GM12873 (cell line): ENCODE data around the gene RAB3GAP2.

Experiments
- TF ChIP-seq, protein P1 (sequence below): IDR thresholded peaks from 2 replicates; pipeline ENCODE4 v1.5.1; 2012; ENCODE audit warnings: low read depth, mild to moderate bottlenecking, moderate library complexity, low read length, control low read depth; ENCODE audit not compliant: insufficient read depth; ENCODE audit errors: missing control alignments

RAB3GAP2 gene

DNA sequence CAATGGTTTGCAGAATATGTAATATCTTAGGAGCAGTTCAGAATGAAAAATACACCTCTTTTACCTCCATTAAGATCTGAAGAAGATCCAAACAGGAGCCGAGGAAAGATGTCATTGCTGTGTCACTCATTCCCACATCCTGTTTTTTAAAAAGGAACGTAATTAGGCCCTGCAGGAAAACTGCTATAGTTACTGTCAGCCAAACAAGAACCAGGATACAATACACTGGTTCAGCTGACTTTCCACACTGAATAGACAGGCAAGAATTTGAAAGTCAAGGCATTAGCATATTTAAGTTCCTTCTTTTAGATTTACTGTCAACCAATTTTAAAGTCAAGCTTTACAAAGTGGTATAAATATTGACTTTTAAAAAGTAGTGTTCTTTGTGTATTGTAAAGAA is 114.5 kb downstream of the RAB3GAP2 start:
- TF ChIP-seq, protein P1, sequence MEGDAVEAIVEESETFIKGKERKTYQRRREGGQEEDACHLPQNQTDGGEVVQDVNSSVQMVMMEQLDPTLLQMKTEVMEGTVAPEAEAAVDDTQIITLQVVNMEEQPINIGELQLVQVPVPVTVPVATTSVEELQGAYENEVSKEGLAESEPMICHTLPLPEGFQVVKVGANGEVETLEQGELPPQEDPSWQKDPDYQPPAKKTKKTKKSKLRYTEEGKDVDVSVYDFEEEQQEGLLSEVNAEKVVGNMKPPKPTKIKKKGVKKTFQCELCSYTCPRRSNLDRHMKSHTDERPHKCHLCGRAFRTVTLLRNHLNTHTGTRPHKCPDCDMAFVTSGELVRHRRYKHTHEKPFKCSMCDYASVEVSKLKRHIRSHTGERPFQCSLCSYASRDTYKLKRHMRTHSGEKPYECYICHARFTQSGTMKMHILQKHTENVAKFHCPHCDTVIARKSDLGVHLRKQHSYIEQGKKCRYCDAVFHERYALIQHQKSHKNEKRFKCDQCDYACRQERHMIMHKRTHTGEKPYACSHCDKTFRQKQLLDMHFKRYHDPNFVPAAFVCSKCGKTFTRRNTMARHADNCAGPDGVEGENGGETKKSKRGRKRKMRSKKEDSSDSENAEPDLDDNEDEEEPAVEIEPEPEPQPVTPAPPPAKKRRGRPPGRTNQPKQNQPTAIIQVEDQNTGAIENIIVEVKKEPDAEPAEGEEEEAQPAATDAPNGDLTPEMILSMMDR: no peak

DNA sequence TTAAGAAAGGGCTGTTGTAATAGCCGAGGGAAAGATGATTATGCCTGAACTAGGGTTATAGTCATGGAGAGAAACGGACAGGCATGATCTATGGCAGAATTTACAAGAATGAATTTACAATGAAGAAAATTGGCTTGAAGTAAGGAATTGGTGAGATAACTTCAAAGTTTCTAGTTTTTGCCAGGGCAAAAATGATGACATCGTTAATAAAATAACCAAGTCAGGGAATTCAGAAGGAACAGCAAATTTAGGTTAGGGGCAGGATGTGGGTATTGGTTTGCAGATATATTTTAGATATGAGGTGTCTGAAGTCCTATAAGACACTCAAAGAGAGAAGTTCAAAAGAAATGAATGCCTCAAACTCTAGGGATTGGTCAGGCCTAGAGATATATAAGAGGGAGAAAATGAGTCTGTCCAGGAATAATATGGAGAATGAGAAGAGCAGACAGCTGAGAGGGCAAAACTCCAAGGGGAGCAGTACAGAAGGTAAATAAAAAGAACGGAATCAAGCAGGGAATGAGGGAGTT is 115.6 kb downstream of the RAB3GAP2 start:
- TF ChIP-seq, protein P1: no peak

DNA sequence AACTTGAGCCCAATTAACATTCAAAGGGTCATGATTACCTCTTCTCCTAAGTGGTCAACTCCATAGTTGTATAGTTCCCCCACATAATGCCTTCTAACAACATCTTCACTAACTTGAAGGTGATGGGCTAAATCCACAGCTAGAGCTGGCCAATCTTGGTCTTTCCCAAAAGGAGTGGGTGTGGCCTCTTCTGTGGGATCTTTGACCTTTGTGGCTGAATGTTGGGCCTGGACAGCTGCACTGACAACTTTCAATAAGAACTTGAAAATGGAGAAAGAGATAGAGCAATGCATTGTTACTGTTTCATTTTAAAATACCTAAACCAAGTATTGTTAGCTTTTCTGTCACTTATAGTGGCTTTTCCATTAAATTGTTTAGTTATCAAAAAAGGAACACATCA is 119.1 kb downstream of the RAB3GAP2 start:
- TF ChIP-seq, protein P1: no peak

DNA sequence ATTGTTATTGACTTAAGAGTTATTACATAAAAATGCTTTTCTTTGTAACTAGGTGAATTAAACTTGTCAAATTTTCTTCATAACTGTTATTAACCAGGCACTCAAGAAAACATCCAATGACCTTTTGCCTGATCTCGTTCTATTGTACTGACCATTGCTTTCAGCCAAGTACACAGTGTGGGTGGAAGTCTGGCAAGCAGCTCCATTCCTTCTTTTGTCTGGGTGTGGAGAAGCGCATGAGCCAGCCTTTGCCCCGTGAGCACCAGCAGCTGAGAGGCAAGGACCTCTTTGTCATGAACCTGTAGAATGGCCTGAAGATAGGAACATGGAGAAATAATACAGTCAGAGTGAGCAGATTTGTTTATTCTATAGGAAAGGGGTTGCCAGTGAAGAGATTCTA is 120.8 kb downstream of the RAB3GAP2 start:
- TF ChIP-seq, protein P1: no peak

DNA sequence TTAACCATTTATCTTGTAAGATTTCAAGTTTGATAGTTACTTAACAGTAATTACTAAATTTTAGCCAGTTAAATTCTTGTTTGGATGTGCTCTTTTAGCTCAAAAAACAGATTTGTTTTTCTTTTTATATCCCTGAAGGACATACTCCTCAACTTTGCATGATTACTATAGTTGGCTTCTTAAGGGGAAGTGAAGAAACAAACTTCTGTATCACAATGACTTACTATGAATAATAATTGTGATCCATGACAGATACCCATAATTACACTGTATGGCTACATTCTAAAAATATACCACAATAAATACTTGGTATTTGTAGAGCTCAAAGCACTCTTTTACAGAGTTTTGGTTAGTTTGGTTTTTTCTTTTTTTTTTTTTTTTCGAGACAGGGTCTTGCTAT is 122.5 kb downstream of the RAB3GAP2 start:
- TF ChIP-seq, protein P1: no peak

DNA sequence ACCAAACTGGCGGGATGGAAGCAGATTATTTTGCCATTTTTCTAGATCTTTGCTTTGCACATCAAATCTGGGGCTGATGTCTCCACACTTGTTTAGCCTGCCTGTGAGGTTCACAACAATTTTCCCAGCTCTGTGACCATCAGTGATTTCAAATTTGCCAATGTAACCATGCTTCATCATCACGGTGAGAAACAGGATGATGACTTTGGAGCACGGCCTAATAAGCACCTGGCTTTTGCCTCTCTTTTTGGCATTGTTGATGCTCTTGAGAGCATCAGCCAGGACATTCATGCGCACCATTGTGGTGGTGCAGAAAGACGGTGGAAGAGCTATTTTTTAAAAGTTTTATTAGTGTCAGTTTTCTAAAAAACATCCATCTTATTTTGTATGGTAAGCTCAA is 128.2 kb downstream of the RAB3GAP2 start:
- TF ChIP-seq, protein P1: no peak

DNA sequence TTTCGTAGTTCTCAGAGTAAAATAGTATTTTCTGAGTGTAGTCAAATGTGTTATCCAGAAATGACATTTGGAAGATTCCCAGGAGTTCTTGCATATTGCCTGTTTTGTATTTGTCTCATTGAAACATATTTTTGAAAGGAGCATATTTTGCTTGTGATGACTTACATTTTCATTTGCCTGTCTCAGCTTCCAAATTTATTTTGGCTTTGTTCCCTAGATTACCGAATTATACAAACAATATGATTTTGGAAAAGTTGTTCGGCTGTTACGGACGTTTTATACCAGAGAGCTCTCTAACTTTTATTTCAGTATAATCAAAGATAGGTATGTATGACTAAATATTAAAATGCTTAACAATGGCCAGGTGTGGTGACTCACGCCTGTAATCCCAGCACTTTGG is 132.3 kb downstream of the RAB3GAP2 start:
- TF ChIP-seq, protein P1: no peak
